ENCODE data around the gene XPOT.
"Not testable (repeated sequence)": the region's sequence is repeated elsewhere in the genome, so short reads cannot be mapped to it uniquely, and the experiment has no call there.

DNA sequence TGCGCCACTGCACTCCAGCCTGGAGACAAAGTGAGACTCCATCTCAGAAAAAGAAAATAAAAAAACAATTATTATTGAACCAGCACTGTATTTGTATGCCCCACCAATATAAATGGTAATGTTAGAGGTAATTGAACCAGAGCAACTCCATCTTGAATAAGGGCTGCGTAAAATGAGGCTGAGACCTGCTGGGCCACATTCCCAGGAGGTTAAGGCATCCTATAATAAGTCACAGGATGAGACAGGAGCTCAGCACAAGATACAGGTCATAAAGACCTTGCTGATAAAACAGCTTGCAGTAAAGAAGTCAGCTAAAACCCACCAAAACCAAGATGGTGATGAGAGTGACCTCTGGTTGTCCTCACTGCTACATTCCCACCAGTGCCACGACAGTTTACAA, 43.0 kb upstream of the XPOT start:
- TF ChIP-seq CTCF (IDR thresholded peaks at IDR 0.05; ENCODE audit: borderline replicate concordance, extremely low read depth, low read length, poor library complexity, severe bottlenecking); EZH2 (IDR thresholded peaks at IDR 0.05; ENCODE audit: borderline replicate concordance, low read depth, low read length, severe bottlenecking): not testable (repeated sequence)

Measured in DND-41 (cell line).